ENCODE measurements around the gene LY6G6F.

- TF ChIP-seq POLR2AphosphoS5 (IDR thresholded peaks at IDR 0.05; ENCODE audit: insufficient read depth in 1 of 2, low read depth in 1 of 2) (peak; percentile 24 to 50), CTCF (IDR thresholded peaks at IDR 0.05) (no peak), POLR2A (IDR thresholded peaks at IDR 0.05) (no peak)
Observed at GRCh38 chr6:31663961-31664789, 42.5 kb upstream of the LY6G6F start.

All from vagina (tissue), 2 donors.